NCI-H1694 treated with DMSO at 0.1 percent for 48 hours (cell line): ENCODE results near the gene CPO.

ENCODE experiments used
- DNase-seq: peaks from one replicate; lab custom pipeline; 2025; lab: John Stamatoyannopoulos, UW

CPO gene

GRCh38 chr2:206974551-206974950 lies 35.2 kb downstream of the CPO start:
- DNase-seq = no peak

GRCh38 chr2:206978746-206979145 lies 39.4 kb downstream of the CPO start:
- no peak for DNase-seq

GRCh38 chr2:206979365-206979764 lies 40.0 kb downstream of the CPO start:
- DNase-seq = no peak

GRCh38 chr2:206979922-206980321 lies 40.6 kb downstream of the CPO start:
- DNase-seq = peak; percentile 30

- no peak for DNase-seq
Observed at GRCh38 chr2:206980413-206980812, 41.1 kb downstream of the CPO start.

GRCh38 chr2:206981086-206981674 lies 41.9 kb downstream of the CPO start:
- DNase-seq = peak; percentile 99

GRCh38 chr2:206981739-206982340 lies 42.5 kb downstream of the CPO start:
- DNase-seq = peak; percentile 93

- peak; percentile 54 for DNase-seq
Observed at GRCh38 chr2:206982360-206982955, 43.1 kb downstream of the CPO start.

- DNase-seq = no peak
Observed at GRCh38 chr2:206983161-206983859, 44.0 kb downstream of the CPO start.

GRCh38 chr2:206984206-206984605 lies 44.9 kb downstream of the CPO start:
- DNase-seq = no peak

- DNase-seq = no peak
Observed at GRCh38 chr2:206986943-206987342, 47.6 kb downstream of the CPO start.

- no peak for DNase-seq
Observed at GRCh38 chr2:206987810-206988209, 48.5 kb downstream of the CPO start.

GRCh38 chr2:206988884-206989283 lies 49.6 kb downstream of the CPO start:
- no peak for DNase-seq

GRCh38 chr2:206989311-206989710 lies 50.0 kb downstream of the CPO start:
- DNase-seq = no peak

GRCh38 chr2:206990360-206990759 lies 51.0 kb downstream of the CPO start:
- no peak for DNase-seq

- no peak for DNase-seq
Observed at GRCh38 chr2:206991070-206991469, 51.8 kb downstream of the CPO start.

- no peak for DNase-seq
Observed at GRCh38 chr2:206993396-206993911, 54.1 kb downstream of the CPO start.

GRCh38 chr2:206993964-206994363 lies 54.6 kb downstream of the CPO start:
- no peak for DNase-seq

GRCh38 chr2:206996556-206997065 lies 57.3 kb downstream of the CPO start:
- no peak for DNase-seq

GRCh38 chr2:207008105-207008990 lies 69.0 kb downstream of the CPO start:
- DNase-seq = no peak

- DNase-seq = no peak
Observed at GRCh38 chr2:207012461-207012860, 73.1 kb downstream of the CPO start.

- DNase-seq = no peak
Observed at GRCh38 chr2:207014424-207014823, 75.1 kb downstream of the CPO start.
